Astrocyte of the spinal cord (primary cell): ENCODE measurements around the gene ACVR1C.
A peak's percentile ranks its signal among the peaks of the same experiment; 100 is the strongest.

ENCODE experiments used
- DNase-seq: peaks from one replicate; pipeline ENCODE4 v3.0.0; 2011; ENCODE audit warnings: low read depth, low spot score
- H3K4me3 ChIP-seq: 2 replicates; pipeline ENCODE4 v1.5.1; 2011; ENCODE audit warnings: low read depth, mild to moderate bottlenecking, low read length, moderate library complexity
- in situ Hi-C: cut with HindIII; loops from 2 replicates; pipeline ENCODE4 v1.10.0; 2017; ENCODE audit warnings: low sequenced_read_pairs
- TF ChIP-seq, protein P1 (sequence below): IDR thresholded peaks from 2 replicates; pipeline ENCODE4 v1.5.1; 2012; ENCODE audit warnings: low read depth, mild to moderate bottlenecking, low read length, inconsistent platforms

The ACVR1C gene

DNA sequence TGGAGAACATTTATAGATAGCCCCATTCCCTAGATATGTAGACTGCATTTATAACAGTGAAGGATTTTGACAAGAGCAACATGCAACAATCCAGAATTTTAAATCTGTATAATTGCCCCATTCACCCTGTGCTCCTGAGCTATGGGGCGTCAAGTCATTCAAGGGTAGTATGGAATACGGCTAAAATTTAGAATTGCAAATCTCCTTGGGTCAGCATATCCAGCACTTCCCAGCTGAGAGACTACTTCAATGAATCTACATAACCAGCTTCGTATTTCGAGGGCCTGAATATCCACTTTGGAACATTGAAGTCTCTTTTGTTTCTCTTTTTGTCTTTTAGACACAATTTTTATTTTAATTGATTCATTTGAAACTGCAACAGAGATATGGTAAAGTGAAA is 28.4 kb upstream of the ACVR1C start:
- no peak overlapping the region for H3K4me3 ChIP-seq
- TF ChIP-seq, protein P1, sequence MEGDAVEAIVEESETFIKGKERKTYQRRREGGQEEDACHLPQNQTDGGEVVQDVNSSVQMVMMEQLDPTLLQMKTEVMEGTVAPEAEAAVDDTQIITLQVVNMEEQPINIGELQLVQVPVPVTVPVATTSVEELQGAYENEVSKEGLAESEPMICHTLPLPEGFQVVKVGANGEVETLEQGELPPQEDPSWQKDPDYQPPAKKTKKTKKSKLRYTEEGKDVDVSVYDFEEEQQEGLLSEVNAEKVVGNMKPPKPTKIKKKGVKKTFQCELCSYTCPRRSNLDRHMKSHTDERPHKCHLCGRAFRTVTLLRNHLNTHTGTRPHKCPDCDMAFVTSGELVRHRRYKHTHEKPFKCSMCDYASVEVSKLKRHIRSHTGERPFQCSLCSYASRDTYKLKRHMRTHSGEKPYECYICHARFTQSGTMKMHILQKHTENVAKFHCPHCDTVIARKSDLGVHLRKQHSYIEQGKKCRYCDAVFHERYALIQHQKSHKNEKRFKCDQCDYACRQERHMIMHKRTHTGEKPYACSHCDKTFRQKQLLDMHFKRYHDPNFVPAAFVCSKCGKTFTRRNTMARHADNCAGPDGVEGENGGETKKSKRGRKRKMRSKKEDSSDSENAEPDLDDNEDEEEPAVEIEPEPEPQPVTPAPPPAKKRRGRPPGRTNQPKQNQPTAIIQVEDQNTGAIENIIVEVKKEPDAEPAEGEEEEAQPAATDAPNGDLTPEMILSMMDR: no peak
- in situ Hi-C loops: no loop called here
- no peak for DNase-seq

DNA sequence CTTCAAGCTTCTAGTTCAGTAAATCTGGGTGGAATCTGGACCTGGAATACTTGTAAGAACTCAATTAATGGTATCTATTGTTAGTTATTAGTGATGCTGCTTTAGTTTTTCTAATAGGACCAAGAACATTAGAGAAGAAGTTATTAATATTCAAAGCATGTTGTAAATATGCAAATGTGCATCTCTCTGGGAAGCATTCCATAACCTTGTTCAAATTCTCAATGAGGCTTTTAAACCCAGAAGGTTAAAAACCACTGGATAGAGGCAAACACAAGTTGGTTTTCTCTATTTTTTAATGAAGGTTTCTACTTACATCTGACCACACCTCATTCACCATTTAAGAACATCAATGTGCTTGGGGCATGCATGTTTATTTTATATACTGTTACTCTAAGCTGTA is 16.1 kb upstream of the ACVR1C start:
- no peak overlapping the region for H3K4me3 ChIP-seq
- in situ Hi-C loops: no loop called here
- no peak for DNase-seq
- TF ChIP-seq, protein P1: no peak

DNA sequence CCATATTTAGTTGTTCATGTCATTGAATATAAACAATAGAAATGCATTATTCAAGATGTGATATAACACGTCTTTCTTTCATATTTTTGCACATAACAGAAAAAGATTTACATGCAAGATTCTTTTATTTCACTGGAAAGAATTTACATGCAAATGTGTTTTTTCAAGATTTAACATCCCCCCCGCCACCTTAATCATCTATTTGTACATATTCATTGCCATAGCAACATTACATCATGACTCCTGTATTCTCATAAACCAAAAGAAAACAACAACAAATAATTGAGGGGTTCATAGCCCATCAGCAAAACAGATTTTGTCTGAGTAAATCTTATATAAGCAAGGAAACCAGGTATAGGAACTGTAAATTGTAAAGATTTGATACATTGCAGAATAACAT is 3.2 kb upstream of the ACVR1C start:
- in situ Hi-C loops: no loop called here
- DNase-seq: no peak
- TF ChIP-seq, protein P1: no peak
- no peak overlapping the region for H3K4me3 ChIP-seq

DNA sequence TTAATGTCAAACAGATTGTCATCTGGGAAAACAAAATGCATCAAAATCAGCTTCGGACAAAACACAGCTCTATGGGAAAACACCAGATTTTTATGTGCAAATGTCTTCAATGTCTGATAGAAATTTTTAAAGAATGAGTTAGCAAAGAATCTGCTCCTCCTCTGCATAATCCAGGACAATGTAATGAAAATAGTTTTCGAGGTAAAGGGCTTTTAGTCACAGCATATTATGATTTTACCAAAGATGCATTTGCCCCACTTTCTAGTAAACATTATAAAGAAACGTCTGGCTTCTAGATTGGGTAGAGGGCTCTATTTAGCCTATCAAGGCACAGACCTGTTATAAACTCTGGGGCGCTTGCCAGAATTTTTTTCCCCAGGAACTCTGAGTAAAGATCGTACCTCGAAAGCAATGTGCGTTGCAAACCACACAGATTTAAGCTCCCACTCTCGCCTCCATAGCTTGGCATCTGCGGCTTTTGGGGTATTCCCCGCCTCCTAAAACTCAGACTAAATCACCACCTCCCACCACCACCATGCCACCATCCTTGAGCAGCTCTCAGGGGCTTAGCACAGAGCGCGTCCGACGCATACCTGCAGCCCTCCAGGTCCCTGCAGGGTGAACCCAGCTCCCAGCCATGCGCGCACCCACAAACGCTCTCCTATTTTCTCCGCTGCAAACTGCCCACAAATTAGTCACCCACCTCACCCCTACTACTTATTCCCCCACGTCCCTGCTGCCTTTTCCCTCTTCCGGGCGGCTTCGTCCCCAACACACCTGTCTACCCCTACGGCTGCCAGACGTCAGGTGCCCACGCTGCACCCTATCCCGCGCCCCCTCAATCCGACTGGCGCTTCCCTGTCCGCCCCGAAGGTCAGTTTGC is 829 bp downstream of the ACVR1C start:
- H3K4me3 ChIP-seq: peak overlapping the region; percentile 41
- peak; percentile 15 for DNase-seq
- in situ Hi-C loops: no loop called here
- TF ChIP-seq, protein P1: no peak

DNA sequence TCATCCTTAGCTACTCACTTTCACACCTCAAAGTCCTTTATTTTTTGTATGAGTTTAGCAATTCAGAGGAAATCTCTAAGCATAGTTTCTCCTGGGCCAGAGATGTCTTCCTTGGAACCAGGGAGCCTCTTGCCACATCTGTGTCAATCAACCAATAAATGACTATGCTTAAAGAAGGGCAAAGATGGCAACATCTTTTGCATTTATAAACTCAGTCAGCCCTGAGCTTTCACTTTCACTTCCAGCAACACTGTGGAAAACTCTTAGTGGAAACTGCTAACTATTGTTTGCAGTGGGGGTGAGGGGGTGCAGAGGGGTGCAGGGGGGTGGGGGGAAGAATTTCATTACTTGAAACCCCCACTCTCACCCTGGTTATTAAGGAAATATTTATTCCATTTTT is 3.4 kb downstream of the ACVR1C start:
- in situ Hi-C loops: no loop called here
- DNase-seq: no peak

DNA sequence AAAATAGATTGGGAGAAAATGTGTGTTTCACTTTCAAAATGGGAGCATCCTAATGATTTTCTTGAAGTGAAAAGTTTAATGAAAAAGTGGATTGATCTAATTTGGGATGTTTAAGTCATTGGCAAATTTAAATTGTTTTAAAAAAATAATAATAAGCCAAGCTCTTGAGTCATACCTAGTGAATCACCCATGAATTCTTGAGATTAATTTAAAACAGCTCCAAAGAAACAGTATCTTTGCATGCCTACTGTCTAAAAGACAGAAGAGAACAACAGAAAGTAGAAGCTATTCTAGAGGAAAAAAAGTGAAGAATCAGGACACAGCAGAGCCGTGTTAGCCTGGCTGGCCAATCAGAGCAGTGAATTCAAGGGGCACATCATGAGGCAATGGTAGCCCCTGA is 7.7 kb downstream of the ACVR1C start:
- in situ Hi-C loops: no loop called here
- DNase-seq: peak; percentile 42
- no peak overlapping the region for H3K4me3 ChIP-seq
- TF ChIP-seq, protein P1: no peak

More for the DNA sequence above, 3.4 kb downstream of the ACVR1C start:
- TF ChIP-seq, protein P1: no peak
- no peak overlapping the region for H3K4me3 ChIP-seq
